DMS 273 treated with DMSO at 0.1 percent for 48 hours (cell line): ENCODE results near the gene AKAP10.
"Not testable (repeated sequence)": the region's sequence is repeated elsewhere in the genome, so short reads cannot be mapped to it uniquely, and the experiment has no call there.

ENCODE experiments used
- DNase-seq: peaks from one replicate; lab custom pipeline; 2025; lab: John Stamatoyannopoulos, UW

Gene AKAP10

DNA sequence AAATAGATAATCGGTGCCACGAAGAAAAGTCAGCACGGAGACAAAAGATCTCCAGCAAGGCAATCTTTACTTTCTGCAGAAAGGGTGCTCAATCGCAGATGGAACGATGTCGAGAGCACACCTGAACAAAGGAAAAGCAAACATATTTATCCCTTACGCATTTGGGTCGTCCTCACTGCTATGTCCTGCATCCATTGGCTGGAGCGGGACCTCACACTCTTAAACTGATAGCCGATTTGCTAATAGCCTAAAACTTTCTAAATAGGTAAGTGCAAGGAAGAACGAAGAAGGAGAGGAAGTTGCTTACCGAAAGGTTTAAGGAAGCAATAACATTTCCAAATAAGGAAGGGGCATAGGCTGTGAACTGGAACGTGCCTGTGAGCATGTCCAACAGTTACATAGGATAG is 1.2 kb upstream of the AKAP10 start:
- DNase-seq = no peak

DNA sequence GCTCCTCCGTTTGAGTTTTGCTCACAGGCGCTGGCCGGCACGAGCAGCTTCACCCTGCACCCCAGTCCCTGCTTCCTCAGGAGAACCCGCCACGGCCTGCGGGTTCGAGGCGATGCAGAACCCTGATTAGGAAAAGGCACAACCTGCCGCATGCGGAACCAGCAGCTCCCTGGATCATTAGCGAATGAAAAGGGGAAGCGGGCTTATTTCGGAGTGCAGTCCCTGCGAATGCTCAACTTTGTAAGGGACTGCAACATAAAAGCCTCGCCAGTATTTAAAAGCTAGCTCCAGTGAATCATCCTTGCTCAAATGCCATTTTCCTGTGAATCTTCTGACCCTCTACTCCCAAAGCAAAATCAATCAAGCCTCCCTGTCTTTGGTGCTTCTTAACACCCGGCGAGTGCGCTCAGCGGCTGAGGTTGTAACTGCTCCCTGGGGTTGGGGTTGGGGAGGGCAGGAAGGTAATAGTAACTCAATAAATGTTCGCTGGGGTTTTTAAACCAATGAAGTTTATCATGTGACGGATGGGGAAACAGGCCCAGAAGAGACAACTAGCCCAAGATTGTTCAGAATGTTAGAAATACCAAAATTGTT is 678 bp upstream of the AKAP10 start:
- DNase-seq = no peak

DNA sequence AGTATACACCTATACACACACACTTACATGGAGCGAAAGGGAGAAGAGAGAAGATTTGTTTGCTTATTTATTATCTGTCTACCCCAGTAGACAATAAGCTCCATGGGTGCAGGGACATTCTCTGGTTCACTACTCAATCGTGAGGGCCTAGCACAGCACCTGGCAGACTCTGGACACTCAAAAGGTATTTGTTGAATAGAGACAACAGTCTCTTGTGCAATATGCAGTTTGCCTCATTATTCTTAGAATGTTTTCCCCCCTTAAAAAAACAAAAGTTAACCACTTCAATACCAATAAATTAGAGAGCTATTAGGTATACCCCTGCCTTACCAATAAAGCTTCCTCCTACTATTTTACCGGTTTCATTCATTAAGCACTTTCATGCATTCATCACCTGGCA is 2.0 kb downstream of the AKAP10 start:
- no peak for DNase-seq

DNA sequence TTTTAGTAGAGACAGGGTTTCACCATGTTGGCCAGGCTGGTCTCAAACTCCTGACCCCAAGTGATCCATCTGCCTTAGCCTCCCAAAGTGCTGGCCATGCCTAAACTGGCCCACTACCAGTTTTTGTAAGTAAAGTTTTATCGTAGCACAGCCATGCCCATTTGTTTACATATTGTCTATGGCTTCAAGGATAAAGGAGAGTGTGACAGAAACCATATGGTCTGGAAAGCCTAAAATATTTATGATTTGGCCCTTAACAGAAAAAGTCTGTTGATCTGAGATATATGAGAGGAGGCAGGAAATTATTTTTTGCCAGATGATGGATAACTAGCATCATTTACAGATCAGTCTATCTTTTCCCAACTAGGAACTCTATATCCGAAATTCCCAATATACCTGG is 4.5 kb downstream of the AKAP10 start:
- no peak for DNase-seq

DNA sequence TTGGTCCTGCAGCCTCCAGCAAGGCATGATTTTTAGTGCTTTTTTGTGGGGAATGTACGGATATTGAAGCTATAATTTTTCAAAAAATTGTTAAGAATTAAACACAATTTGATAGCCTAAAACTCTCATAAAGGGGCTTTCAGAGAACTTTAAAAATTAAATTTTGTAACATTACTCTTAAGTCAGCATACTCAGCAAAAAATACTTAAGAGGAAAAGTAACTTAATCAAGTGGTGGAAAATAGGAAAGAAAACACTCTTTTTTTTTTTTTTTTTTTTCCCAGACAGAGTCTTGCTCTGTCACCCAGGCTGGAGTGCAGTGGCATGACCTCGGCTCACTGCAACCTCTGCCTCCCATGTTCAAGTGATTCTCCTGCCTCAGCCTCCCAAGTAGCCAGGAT is 14.7 kb downstream of the AKAP10 start:
- DNase-seq = not testable (repeated sequence)

DNA sequence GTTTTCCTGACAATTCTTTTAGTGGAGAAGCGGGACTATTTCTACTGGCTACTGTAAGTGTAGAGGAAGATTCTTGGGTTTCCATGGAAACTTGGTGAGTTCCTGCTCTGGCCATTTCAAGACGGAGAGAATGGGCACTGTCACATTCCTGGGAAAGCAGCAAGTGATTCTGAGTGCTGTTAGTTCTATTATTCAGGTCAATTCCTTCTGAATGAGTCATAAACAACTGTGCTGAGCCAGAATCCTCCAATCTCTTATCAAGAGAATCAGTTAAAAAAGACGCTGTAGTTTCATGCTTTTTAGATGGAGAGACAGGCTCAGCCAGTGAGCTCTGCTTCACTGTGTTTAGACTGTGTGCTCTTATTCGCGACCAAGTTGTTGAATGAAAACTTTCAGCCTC is 19.6 kb downstream of the AKAP10 start:
- no peak for DNase-seq

DNA sequence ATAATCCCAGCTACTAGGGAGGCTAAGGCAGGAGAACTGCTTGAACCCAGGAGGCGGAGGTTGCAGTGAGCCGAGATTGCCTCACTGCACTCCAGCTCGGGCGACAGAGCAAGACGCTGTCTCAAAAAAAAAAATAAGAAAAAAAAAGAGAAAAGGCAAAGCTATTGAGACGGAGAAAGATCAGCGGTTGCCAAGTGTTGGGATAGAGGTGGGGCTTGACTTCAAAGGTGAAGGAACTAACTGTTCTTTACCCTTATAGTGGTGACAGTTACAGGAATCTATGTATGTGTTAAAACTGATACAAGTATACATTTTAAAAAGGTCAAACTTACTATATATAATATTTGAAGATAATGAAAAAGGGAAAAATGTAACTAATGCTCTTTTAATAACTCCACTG is 22.5 kb downstream of the AKAP10 start:
- DNase-seq = no peak

DNA sequence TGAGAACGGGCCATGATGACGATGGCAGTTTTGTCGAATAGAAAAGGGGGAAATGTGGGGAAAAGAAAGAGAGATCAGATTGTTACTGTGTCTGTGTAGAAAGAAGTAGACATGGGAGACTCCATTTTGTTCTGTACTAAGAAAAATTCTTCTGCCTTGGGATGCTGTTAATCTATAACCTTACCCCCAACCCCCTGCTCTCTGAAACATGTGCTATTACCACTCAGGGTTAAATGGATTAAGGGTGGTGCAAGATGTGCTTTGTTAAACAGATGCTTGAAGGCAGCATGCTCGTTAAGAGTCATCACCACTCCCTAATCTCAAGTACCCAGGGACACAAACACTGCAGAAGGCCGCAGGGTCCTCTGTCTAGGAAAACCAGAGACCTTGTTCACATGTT is 26.2 kb downstream of the AKAP10 start:
- DNase-seq = not testable (repeated sequence)

DNA sequence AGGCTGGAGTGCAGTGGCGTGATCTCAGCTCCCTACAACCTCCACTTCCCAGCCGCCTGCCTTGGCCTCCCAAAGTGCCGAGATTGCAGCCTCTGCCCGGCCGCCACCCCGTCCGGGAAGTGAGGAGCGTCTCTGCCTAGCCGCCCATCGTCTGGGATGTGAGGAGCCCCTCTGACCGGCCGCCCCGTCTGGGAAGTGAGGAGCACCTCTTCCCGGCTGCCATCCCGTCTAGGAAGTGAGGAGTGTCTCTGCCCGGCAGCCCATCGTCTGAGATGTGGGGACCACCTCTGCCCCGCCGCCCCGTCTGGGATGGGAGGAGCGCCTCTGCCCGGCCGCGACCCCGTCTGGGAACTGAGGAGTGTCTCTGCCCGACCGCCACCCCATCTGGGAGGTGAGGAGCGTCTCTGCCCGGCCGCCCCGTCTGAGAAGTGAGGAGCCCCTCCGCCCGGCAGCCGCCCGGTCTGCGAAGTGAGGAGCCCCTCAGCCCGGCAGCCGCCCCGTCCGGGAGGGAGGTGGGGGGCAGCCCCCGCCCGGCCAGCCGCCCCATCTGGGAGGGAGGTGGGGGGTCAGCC is 26.9 kb downstream of the AKAP10 start:
- DNase-seq = not testable (repeated sequence)

DNA sequence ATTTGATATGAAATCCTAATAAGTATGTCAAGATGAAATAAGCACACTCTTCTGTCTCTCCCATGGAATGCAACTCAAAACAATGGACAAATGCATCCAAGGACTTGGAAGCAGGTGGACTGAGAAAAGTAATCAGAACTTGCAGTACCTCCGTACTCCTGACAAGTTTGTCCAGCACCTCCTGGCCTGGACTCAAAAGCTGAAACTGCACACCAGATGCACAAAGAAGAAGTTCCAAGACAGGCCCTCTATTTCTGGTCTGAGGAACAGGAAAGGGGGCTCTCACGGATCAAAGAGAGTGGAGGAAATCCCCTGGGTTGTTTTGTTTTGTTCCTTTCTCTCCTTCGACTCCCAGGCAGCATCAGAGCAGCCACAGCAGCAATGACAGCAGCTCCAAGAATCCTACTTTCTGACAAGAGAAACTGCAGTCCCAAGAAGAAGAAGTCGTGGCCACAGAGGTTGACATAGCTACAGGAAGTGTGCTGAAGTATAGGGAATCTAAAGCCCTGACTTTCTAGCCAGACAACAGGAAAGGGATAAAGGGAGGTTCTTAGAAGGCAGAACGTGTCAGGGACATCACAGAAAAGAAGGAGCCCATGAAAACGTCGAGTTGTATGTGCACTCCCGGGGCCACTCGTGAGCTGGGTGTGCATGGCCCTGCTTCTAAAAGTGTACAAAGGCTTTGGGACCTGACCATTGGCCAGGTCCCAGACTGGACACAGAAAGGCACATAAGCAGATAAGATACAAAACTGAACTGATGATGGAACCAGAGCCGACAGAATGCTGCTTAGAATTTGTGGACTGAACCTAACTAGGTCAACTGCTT is 29.3 kb downstream of the AKAP10 start:
- DNase-seq = no peak

DNA sequence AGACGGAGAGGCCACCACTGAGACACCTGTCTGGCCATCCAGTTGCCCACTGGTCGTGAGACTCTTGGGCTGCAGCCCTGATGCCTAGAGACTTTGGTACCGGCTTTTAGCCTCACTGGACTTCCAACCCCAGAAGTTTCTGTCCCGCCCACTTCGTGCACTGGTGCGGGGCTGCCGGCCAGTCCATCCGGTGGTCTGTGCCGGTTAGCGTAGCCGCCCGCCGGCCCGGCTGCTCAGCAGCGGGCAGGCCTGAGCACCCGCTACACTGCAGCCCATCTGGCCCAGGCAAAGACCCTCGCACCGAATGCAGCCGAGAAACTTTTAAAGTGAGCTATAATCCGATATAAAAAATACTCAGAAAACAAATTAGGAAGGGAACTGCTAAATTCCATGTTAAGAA is 30.7 kb downstream of the AKAP10 start:
- DNase-seq = no peak

DNA sequence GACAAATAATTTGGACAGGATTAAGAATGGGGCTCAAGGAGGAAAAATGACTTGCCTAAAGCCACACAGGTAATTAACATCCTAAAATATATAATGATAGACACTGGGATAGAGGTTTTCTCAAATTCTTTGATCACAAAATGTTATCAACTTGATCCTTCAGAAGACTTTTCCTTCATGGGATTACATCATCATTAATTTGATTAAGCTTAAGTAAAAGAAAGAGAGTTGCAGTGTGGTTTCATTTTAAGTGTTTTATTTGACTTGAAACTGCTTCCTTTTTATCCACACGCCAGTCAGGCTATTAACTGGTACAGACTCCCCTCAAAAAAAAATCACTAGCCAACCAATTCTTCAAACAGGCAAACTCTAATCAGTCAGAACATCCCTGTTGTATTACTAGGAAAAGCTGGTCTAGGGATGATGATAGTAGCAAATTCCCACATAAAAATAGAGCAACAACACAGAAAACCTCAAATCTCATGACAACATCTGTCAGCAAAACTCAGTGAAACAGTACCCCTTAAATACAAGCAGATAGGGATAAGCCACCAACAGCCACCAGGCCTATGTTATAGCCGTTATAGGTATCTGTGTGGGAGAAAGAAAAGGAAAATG is 32.5 kb downstream of the AKAP10 start:
- no peak for DNase-seq

DNA sequence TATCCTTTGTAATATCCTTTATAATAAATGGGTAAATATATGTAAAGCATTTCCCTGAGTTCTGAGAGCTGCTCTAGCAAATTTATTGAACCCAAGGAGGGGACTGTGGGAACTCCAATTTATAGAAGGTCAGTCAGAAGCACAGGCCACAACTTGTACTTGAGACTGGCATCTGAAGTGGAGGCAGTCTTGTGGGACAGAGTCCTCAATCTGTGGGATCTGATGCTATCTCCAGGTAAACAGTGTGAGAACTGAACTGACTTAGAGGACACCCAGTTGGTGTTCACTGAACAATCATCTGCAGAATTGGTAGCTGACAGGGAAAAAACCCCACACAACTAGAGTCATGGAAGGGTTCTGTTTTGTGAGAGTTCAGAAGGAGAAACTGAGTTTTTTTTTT is 34.0 kb downstream of the AKAP10 start:
- no peak for DNase-seq

DNA sequence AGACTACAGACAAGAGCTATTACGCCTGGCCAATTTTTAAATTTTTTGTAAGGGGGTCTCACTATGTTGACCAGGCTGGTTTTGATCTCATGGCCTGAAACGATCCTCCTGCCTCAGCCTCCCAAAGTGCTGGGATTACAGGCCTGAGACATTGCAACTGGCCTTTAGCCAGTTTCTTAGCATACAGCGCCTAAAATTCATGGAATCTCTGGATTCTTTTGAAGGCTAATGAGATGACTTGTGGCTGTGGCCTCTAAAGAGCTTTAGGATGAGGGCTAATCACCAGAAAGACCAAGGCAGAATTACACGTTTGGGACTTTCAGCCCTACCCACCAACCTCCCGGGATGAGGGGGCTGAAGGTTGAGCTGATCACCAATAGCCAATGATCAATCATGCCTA is 34.6 kb downstream of the AKAP10 start:
- no peak for DNase-seq

DNA sequence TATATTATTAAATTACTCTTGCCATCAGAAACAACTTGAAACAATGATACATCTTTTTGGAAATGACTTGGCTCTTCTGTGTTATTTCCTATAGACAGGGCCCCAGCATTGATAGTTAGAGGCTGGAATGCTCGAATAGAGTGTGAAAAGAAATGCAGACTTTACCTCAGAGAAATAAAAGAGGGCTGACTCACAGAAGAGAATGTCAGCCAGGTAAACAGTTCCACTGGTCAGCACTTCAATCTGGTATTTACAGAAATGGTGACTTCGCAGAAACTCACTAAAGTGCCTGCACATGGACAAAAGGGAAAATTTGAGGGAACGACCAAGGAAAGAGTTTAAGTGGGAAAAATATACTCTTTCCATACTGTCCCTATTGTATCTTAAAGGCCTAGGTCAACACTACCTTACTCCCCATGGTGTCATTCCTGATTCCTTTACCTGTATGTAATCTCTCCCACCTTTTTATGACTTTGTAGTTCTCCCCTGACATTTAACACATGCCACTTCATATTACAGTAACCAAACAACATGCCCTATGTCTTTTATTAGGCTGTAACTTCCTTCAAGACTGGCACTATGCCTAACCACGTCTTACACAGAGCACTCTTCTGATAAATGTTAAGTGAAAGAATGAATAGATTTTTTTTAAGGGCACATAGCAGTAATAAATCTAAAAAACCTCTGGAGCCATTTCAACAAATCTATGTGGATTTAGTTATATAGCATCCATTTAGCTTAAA is 36.7 kb downstream of the AKAP10 start:
- DNase-seq = no peak

DNA sequence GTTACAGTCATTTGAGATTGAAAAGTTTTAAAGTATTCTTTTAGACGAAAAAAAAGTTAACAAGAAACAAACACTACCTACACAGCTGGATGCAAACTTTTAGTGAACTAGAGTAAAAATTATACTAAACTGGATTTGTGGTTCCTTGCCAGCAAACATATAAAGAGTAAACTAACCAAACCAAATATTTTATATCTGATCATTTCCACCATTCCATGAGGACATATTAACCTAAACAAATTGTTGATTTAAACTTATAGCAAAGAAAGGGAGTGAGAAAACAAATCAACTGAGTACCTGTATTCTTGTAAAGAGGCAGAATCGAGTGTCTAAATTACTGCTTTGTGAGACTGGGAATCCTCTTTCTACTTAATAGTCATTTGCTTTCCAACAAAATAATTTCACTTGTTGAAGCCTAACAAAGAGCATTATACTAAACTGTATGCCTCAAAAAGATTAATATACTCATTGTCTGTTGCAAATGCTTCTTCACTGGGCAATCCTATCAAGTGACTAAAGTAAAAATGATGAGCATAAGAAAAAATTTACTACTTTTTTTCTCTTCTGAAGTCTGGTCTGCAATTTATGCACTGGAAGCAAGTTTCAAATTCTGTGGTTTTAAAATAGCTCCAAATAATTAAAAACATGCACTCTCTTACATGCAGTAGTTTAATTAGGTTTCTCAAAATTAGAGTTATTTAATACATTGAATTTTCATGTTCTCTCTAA is 37.5 kb downstream of the AKAP10 start:
- no peak for DNase-seq

DNA sequence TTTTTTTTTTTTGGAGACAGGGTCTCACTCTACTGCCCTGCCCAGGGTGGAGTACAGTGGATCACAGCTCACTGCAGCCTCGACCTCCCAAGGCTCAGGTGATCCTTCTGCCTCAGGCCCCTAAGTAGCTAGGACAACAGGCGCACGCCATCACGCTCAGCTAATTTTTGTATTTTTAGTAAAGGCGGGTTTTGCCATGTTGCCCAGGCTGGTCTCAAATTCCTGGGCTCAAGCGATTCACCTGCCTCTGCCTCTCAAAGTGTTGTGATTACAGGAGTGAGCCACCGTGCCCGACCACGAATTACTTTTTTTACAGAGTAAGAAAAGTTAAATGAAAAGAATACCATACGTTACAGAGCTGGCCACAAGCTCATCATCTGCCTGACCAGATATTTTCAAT is 38.9 kb downstream of the AKAP10 start:
- DNase-seq = no peak

DNA sequence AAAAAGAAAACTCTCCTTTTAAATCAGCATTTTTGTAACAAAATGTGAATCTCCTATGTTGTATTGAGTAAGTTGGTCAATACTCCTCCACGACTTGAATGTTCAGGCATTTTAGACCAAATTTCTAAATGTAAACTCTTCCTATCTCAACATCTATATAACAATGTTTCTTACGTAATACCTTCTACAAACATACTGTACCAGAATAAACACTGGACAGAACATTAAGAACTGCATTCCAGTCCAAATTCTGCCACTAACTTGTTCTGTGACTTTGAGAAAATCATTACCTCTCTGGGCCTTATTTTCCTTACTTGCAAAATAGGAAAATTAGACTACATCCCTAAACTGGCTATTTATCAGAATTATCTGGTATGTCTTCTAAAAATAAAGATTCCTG is 40.1 kb downstream of the AKAP10 start:
- no peak for DNase-seq

DNA sequence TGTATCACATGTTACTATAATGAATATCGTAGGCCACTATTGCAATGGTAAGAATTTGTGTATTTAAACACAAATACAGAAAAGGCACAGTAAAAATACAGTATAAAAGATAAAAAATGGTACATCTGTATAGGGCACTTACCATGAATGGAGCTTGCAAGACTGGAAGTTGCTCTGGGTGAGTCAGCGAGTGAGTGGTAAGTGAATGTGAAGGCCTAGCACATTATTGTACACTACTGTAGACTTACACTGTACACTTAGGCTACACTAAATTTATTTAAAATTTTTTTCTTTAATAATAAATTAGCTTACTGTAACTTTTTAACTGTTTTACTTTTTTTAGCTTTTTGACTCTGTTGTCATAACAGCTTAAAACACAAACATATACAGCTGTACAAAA is 42.5 kb downstream of the AKAP10 start:
- no peak for DNase-seq

DNA sequence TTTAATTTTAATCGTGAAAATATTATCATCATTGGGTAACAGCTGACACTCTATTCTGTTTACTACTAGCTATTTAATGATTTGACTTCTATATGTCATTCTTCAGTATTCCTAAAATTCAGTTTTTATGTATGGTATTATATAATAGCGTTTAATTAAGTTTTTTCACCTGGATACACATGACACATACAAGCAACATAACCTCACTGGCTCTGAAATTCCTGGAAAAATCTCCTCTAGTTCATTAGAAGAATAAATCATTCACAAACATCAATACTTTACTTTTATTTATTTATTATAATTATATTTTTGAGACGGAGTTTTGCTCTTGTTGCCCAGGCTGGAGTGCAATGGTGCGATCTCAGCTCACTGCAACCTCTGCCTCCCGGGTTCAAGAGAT is 44.0 kb downstream of the AKAP10 start:
- DNase-seq = no peak

DNA sequence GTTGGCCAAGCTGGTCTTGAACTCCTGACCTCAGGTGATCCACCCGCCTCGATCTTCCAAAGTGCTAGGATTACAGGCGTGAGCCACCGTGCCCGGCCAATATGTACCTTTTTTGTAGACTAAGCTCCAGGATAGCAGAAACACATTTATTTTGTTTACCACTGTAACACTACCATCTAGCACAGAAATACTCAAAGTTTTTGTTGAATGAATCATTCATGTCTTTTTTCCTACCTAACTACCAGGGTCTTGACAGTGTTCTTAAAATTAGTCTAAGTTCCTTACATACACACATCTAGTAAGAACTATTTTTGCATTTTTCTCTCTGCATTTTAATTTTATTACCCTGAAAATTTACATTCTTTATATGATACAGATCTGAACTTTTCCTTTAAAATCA is 44.4 kb downstream of the AKAP10 start:
- DNase-seq = no peak

DNA sequence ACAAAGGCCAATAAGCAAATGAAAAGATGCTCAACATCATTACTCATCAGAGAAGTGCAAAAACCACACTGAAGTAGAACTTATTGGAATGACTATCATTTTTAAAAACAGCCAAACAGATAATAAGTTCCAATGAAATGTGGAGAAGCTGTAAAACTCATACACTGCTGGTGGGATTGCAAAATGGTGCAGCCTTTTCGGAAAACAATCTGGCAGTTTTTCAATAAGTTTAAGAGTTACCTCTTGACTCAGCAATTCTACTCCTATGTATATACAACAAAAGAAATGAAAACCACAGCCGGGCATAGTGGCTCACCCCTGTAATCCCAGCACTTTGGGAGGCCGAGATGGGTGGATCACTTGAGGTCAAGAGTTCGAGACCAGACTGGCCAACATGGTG is 49.3 kb downstream of the AKAP10 start:
- DNase-seq = no peak
